H1 (cell line): Measurements from ENCODE around the gene RIMBP2. TPM values are rescaled to one million over a fixed set of nuclear protein-coding genes. Genes with fewer than 3 reads are reported as not detected.

ENCODE experiments used
- CTCF ChIA-PET: fragments of 300-600 bp; sonication (Branson Sonifier 250); formaldehyde crosslinking; loops from one replicate; lab custom pipeline; 2021; ENCODE audit not compliant: partially characterized antibody; lab: Charles Lee
- POLR2A ChIA-PET: fragments of 300-600 bp; sonication (Branson Sonifier 250); formaldehyde crosslinking; loops from one replicate; lab custom pipeline; 2021; ENCODE audit warnings: inconsistent platforms; ENCODE audit not compliant: partially characterized antibody; lab: Charles Lee
- DNase-seq, 2 experiments: peaks; one replicate each; pipeline versions ENCODE4 v3.0.0 to v3.0.0-alpha.2; 2010 to 2022; ENCODE audit warnings: low spot score in 2 of 2, low read depth in 1 of 2, mixed read lengths in 1 of 2
- FAIRE-seq: peaks from 2 replicates; lab custom pipeline; 2011; peaks lifted over from hg19 to GRCh38; lab: Jason Lieb, UNC
- H2AFZ ChIP-seq: 2 replicates; pipeline ENCODE4 v1.8.1; 2012; ENCODE audit warnings: low read length, inconsistent platforms
- H2AK5ac ChIP-seq: 2 replicates; pipeline ENCODE4 v1.6.1; 2013; ENCODE audit warnings: low read depth, low read length
- H2BK120ac ChIP-seq: replicated peaks from 2 replicates; pipeline ENCODE3; 2013; ENCODE audit warnings: low read depth, low read length, inconsistent platforms
- H2BK12ac ChIP-seq: 2 replicates; pipeline ENCODE4 v1.6.1; 2013; ENCODE audit warnings: low read depth, low read length
- H2BK15ac ChIP-seq: 2 replicates; pipeline ENCODE4 v1.6.1; 2013; ENCODE audit warnings: low read length
- H2BK20ac ChIP-seq: 2 replicates; pipeline ENCODE4 v1.6.1; 2013; ENCODE audit warnings: low read length
- H2BK5ac ChIP-seq: 2 replicates; pipeline ENCODE4 v1.6.1; 2013; ENCODE audit warnings: low read depth, low read length
- H3K14ac ChIP-seq: 2 replicates; pipeline ENCODE4 v1.6.1; 2013; ENCODE audit warnings: inconsistent platforms; ENCODE audit not compliant: insufficient read length
- H3K18ac ChIP-seq: 2 replicates; pipeline ENCODE4 v1.6.1; 2013; ENCODE audit warnings: low read length; ENCODE audit errors: extremely low read depth
- H3K23ac ChIP-seq: 2 replicates; pipeline ENCODE4 v1.6.1; 2013; ENCODE audit warnings: inconsistent platforms; ENCODE audit not compliant: insufficient read length
- H3K23me2 ChIP-seq: 2 replicates; pipeline ENCODE4 v1.6.1; 2013; ENCODE audit warnings: low read depth, low read length
- H3K27ac ChIP-seq: 2 replicates; pipeline ENCODE4 v1.6.1; 2011; ENCODE audit warnings: low read depth, low read length, inconsistent platforms
- H3K27me3 ChIP-seq, 4 experiments: replicated peaks in 1 of 4; 1 replicate in 1 of 4; 2 replicates in 3 of 4; pipeline versions ENCODE4 v1.6.1 to v1.8.1; 2011 to 2013; ENCODE audit warnings: low read length in 3 of 4, mild to moderate bottlenecking in 3 of 4, inconsistent platforms in 2 of 4, mixed read lengths in 2 of 4, moderate library complexity in 1 of 4; ENCODE audit not compliant: control insufficient read depth in 3 of 4, insufficient read depth in 3 of 4; ENCODE audit errors: extremely low read depth in 1 of 4
- H3K36me3 ChIP-seq, 4 experiments: 2 replicates each; pipeline versions ENCODE4 v1.6.1 to v1.8.1; 2011 to 2013; ENCODE audit warnings: mild to moderate bottlenecking in 4 of 4, low read length in 3 of 4, moderate library complexity in 2 of 4, control low read depth in 1 of 4, inconsistent platforms in 1 of 4; ENCODE audit not compliant: insufficient read depth in 4 of 4, control insufficient read depth in 2 of 4
- H3K4ac ChIP-seq: replicated peaks from 2 replicates; pipeline ENCODE3; 2013; ENCODE audit warnings: low read length, low read depth, mixed read lengths, inconsistent platforms; ENCODE audit not compliant: insufficient read length
- H3K4me1 ChIP-seq, 4 experiments: replicated peaks in 1 of 4; 1 replicate in 1 of 4; 2 replicates in 3 of 4; pipeline versions ENCODE4 v1.6.1 to v1.8.1; 2011 to 2013; ENCODE audit warnings: low read length in 3 of 4, inconsistent platforms in 2 of 4, mixed read lengths in 1 of 4; ENCODE audit not compliant: insufficient read depth in 4 of 4, control insufficient read depth in 3 of 4
- H3K4me2 ChIP-seq, 2 experiments: 2 replicates each; pipeline versions ENCODE4 v1.6.1 to v1.8.1; 2011 to 2013; ENCODE audit warnings: low read depth in 2 of 2, low read length in 2 of 2, control low read depth in 1 of 2, inconsistent platforms in 1 of 2, mild to moderate bottlenecking in 1 of 2; ENCODE audit not compliant: insufficient read depth in 1 of 2
- H3K4me3 ChIP-seq, 4 experiments: fragments of 200-600, 300-600 bp in 1 of 4; sonication (generic), shearing (Covaris generic), sonication (Bioruptor Twin) in 1 of 4; 2 replicates each; pipeline versions ENCODE4 v1.5.1 to v1.8.1; 2011 to 2016; ENCODE audit warnings: low read length in 4 of 4, low read depth in 3 of 4, control low read depth in 2 of 4, inconsistent platforms in 2 of 4, mild to moderate bottlenecking in 2 of 4, mixed read lengths in 1 of 4, moderate library complexity in 1 of 4; ENCODE audit not compliant: insufficient read depth in 2 of 4; ENCODE audit errors: extremely low read depth in 1 of 4
- H3K56ac ChIP-seq: replicated peaks from 2 replicates; pipeline ENCODE3; 2013; ENCODE audit warnings: low read depth, mild to moderate bottlenecking, mixed read lengths, low read length, inconsistent platforms; ENCODE audit not compliant: insufficient read length
- H3K79me1 ChIP-seq: 2 replicates; pipeline ENCODE4 v1.6.1; 2013; ENCODE audit warnings: low read depth, low read length, control low read depth
- H3K79me2 ChIP-seq, 2 experiments: 2 replicates each; pipeline versions ENCODE4 v1.6.1 to v1.8.1; 2012 to 2013; ENCODE audit warnings: low read length in 2 of 2, mild to moderate bottlenecking in 2 of 2, inconsistent platforms in 1 of 2; ENCODE audit not compliant: insufficient read depth in 2 of 2, control insufficient read depth in 1 of 2
- H3K9ac ChIP-seq, 4 experiments: replicated peaks in 1 of 4; 1 replicate in 1 of 4; 2 replicates in 3 of 4; pipeline versions ENCODE4 v1.6.1 to v1.8.1; 2011 to 2013; ENCODE audit warnings: low read depth in 3 of 4, low read length in 3 of 4, control low read depth in 2 of 4, mild to moderate bottlenecking in 2 of 4, moderate library complexity in 2 of 4, inconsistent platforms in 1 of 4; ENCODE audit errors: extremely low read depth in 1 of 4
- H3K9me3 ChIP-seq, 2 experiments: 2 replicates each; pipeline versions ENCODE4 v1.6.1 to v1.8.1; 2012 to 2013; ENCODE audit warnings: mild to moderate bottlenecking in 2 of 2, moderate library complexity in 2 of 2, control low read depth in 1 of 2, inconsistent platforms in 1 of 2, low read depth in 1 of 2, low read length in 1 of 2, mixed read lengths in 1 of 2; ENCODE audit not compliant: insufficient read depth in 2 of 2
- H4K20me1 ChIP-seq, 2 experiments: replicated peaks in 1 of 2; 2 replicates each; pipeline versions ENCODE3 to v1.8.1; 2011 to 2013; ENCODE audit warnings: inconsistent platforms in 2 of 2, low read length in 2 of 2, mild to moderate bottlenecking in 1 of 2; ENCODE audit not compliant: insufficient read depth in 2 of 2, control insufficient read depth in 1 of 2
- H4K5ac ChIP-seq: 2 replicates; pipeline ENCODE4 v1.6.1; 2013; ENCODE audit warnings: low read length, low read depth, mixed read lengths, inconsistent platforms; ENCODE audit not compliant: insufficient read length
- H4K8ac ChIP-seq: 2 replicates; pipeline ENCODE4 v1.8.0; 2013; ENCODE audit warnings: mild to moderate bottlenecking, moderate library complexity, low read length, inconsistent platforms; ENCODE audit not compliant: insufficient read depth; ENCODE audit errors: extremely low read depth
- H4K91ac ChIP-seq: replicated peaks from 2 replicates; pipeline ENCODE3; 2013; ENCODE audit warnings: low read length, mixed read lengths, inconsistent platforms; ENCODE audit not compliant: insufficient read length
- FOSL1 ChIP-seq: IDR thresholded peaks from 2 replicates; pipeline ENCODE4 v1.6.1; 2011; ENCODE audit warnings: mild to moderate bottlenecking, low read depth, low read length, moderate library complexity; ENCODE audit not compliant: insufficient read depth
- KDM5A ChIP-seq: fragments of 200-600 bp; IDR thresholded peaks from 2 replicates; pipeline ENCODE4 v1.7.1; 2012; ENCODE audit warnings: mild to moderate bottlenecking, low read length, inconsistent platforms, mixed read lengths
- MAFK ChIP-seq: IDR thresholded peaks from 2 replicates; pipeline ENCODE4 v1.6.1; 2012; ENCODE audit warnings: low read depth, mild to moderate bottlenecking, improper control_type of control experiment, low read length
- TBP ChIP-seq: IDR thresholded peaks from 2 replicates; pipeline ENCODE4 v1.6.1; 2011; ENCODE audit warnings: low read depth, low read length, improper control_type of control experiment
- WGBS, 2 experiments: shearing (Covaris generic) in 1 of 2; methylation state at CpG; one replicate each; pipeline versions ENCODE4 v1.1.6 to v1.1.7; 2013 to 2015; ENCODE audit warnings: low lambda C conversion rate in 2 of 2, mixed read lengths in 2 of 2, inconsistent platforms in 1 of 2, low coverage in 1 of 2, missing lambda C conversion rate in 1 of 2; ENCODE audit not compliant: insufficient replicate concordance in 2 of 2, insufficient coverage in 1 of 2, insufficient read length in 1 of 2; ENCODE audit errors: extremely low coverage in 1 of 2, missing lambda C conversion rate in 1 of 2; 5-methylcytosine and 5-hydroxymethylcytosine counted together
- polyA plus RNA-seq, 7 experiments: library from polyadenylated mRNA; depleted of rRNA in 3 of 7; stranded (reverse) in 5 of 7; unstranded in 2 of 7; fragments of >200 nt in 5 of 7; fragments of 200-250 nt in 2 of 7; gene quantifications; 1 replicate in 5 of 7; 2 replicates in 1 of 7; 4 replicates in 1 of 7; pipeline versions ENCODE4 v1.2.1 to v1.2.3, GENCODE V29; 2011 to 2013; ENCODE audit warnings: missing spikeins in 2 of 7, mixed read lengths in 2 of 7
- total RNA-seq: library from RNA; stranded (reverse); fragmentation: NEBNext Ultra II Directional; extraction: Animal tissue kit (Norgen Biotek cat#: 25700); gene quantifications from 2 replicates; pipeline ENCODE4 v1.2.1, GENCODE V29; 2021
- TF ChIP-seq, protein P1 (sequence below): IDR thresholded peaks from 2 replicates; pipeline ENCODE4 v1.6.1; 2011; ENCODE audit warnings: low read length, improper control_type of control experiment

RIMBP2 gene
- total and polyA plus RNA-seq, 2 of the 8 experiments (the other 6 are each of a cell fraction or from before 2014, with no cell fraction given): 0.18 to 0.65 TPM

DNA sequence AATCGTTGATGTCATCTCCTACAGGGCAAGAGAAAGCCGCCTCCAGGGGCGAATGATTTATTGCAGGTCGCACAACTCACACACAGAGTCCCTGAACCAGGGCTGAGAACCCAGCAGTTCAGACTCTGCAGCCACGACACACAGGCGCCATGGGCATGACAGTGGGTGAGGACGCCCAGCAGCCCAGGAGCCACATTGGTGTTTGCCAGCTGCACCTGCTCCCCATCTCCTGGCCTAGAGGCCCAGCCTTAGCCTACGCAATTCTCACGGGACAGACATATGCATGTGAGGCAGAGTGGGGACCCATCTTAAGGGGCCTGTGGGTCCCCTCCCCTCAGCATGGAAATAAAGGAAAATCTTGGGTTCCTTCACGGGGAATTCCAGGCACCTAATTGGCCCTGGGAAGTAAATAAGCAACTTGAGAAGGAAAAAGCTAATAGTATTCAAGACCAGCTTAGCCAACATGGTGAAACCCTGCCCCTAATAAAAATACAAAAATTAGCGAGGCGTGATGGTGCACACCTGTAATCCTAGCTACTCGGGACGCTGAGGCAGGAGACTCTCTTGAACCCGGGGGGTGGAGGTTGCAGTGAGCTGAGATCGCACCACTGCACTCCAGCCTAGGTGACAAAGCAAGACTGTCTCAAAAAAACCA, 69.3 kb downstream of the RIMBP2 start:
- Histone ChIP-seq H3K18ac (no peak overlapping the region), H3K4me2 (no peak overlapping the region), H4K8ac (no peak overlapping the region), H2BK20ac (no peak overlapping the region), H3K14ac (no peak overlapping the region), H3K23me2 (no peaks in the 10 kb centered on the region), H3K27ac (no peak overlapping the region), H4K5ac (no peak overlapping the region), H4K91ac (no peak overlapping the region), H3K36me3 (no peaks in the 10 kb centered on the region), H3K4me3 (no peak overlapping the region), H2BK5ac (no peak overlapping the region), H3K56ac (no peak overlapping the region), H3K9ac (no peak overlapping the region), H3K9me3 (no peaks in the 10 kb centered on the region), H4K20me1 (no peaks in the 10 kb centered on the region), H2AFZ (no peak overlapping the region; the same call in 1 of the 2 replicates), H3K4me1 (peaks cover 3 to 4% (median 4%) of the 10 kb centered on the region in 4 experiments; a peak in 5 of 7 replicates), H3K4ac (no peak overlapping the region), H2BK15ac (no peak overlapping the region), H2AK5ac (no peak overlapping the region), H3K23ac (no peak overlapping the region), H3K27me3 (peaks cover 0 to 2% (median 0%) of the 10 kb centered on the region in 4 experiments; a peak in 1 of 7 replicates), H2BK12ac (no peak overlapping the region), H2BK120ac (no peak overlapping the region), H3K79me2 (no peaks in the 10 kb centered on the region), H3K79me1 (no peaks in the 10 kb centered on the region)
- DNase-seq (no peak), FAIRE-seq (no peak)
- CTCF ChIA-PET: interaction anchor here (1.3 kb wide), 1 partner anchor 9 kb away, joined by 3 read pairs; no protein-coding TSS in a partner anchor
- POLR2A ChIA-PET: interaction anchor here (0.8 kb wide), 1 partner anchor 9 kb away, joined by 3 read pairs; no protein-coding TSS in a partner anchor
- 88% methylated on average over 16 of the region's 16 CpGs; no CpG with 5 or more reads in 1 of the 2 experiments for WGBS, 2 experiments
- TF ChIP-seq TBP (no peak), MAFK (no peak), FOSL1 (no peak), KDM5A (no peak)
- TF ChIP-seq, protein P1, sequence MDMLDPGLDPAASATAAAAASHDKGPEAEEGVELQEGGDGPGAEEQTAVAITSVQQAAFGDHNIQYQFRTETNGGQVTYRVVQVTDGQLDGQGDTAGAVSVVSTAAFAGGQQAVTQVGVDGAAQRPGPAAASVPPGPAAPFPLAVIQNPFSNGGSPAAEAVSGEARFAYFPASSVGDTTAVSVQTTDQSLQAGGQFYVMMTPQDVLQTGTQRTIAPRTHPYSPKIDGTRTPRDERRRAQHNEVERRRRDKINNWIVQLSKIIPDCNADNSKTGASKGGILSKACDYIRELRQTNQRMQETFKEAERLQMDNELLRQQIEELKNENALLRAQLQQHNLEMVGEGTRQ: no peak
